K562 (cell line): ENCODE measurements around the gene KLB. TPM values are rescaled to one million over a fixed set of nuclear protein-coding genes. Genes with fewer than 3 reads are reported as not detected.

Experiments used
- HBP1 ChIP-seq: fragments of 450-650 bp; formaldehyde crosslinking; IDR thresholded peaks from 2 replicates; pipeline ENCODE4 v1.4.0; 2022; ENCODE audit warnings: missing genetic modification characterization
- MCM5 ChIP-seq: fragments of 450-650 bp; IDR thresholded peaks from 2 replicates; pipeline ENCODE4 v1.6.1; 2016; ENCODE audit warnings: low read depth
- NFATC3 ChIP-seq: fragments of 450-650 bp; IDR thresholded peaks from 2 replicates; pipeline ENCODE4 v1.6.1; 2017; ENCODE audit warnings: mild to moderate bottlenecking
- PHTF2 ChIP-seq: fragments of 250-450 bp; sonication (Bioruptor Pico); IDR thresholded peaks from 2 replicates; pipeline ENCODE4 v1.5.0; 2021; ENCODE audit warnings: mild to moderate bottlenecking
- SMARCA5 ChIP-seq: fragments of 450-650 bp; IDR thresholded peaks from 2 replicates; pipeline ENCODE4 v1.6.1; 2016
- SRSF7 ChIP-seq: fragments of 200-400 bp; formaldehyde crosslinking; optimal IDR thresholded peaks from 2 replicates; pipeline ENCODE3; 2017; ENCODE audit warnings: mild to moderate bottlenecking, low read depth, low read length
- U2AF2 ChIP-seq: fragments of 200-400 bp; formaldehyde crosslinking; optimal IDR thresholded peaks from 2 replicates; pipeline ENCODE3; 2017; ENCODE audit warnings: low read depth, mild to moderate bottlenecking, low read length
- XRCC5 ChIP-seq: fragments of 200-400 bp; formaldehyde crosslinking; IDR thresholded peaks from 2 replicates; pipeline ENCODE4 v1.6.1; 2017; ENCODE audit warnings: low read depth, mild to moderate bottlenecking, low read length
- ZNF436 ChIP-seq: fragments of 250-450, 450-650 bp; sonication (Bioruptor Pico); formaldehyde crosslinking; IDR thresholded peaks from 2 replicates; pipeline ENCODE4 v1.7.0; 2020; ENCODE audit warnings: mild to moderate bottlenecking
- ZNF639 ChIP-seq, 2 experiments: fragments of 200-800 bp in 1 of 2; sonication (Bioruptor generic) in 1 of 2; sonication (generic) in 1 of 2; formaldehyde crosslinking in 1 of 2; IDR thresholded peaks in 1 of 2; conservative IDR thresholded peaks in 1 of 2; 2 replicates each; pipeline versions ENCODE4 v1.5.0 to v1.6.1; 2016 to 2020; ENCODE audit warnings: missing compliant biosample characterization in 1 of 2, missing genetic modification characterization in 1 of 2, missing genetic modification reagents in 1 of 2
- polyA plus RNA-seq, 8 experiments: library from polyadenylated mRNA; depleted of rRNA in 4 of 8; stranded (reverse) in 5 of 8; unstranded in 3 of 8; fragments of >200 nt; fragmentation: Nextera tagmentation in 2 of 8; fragmentation: Illumina TruSeq in 1 of 8; extraction: Ambion mirVana in 2 of 8; extraction: Trizol in 1 of 8; gene quantifications; 2 replicates each; pipeline versions ENCODE4 v1.2.1 to v1.2.3, GENCODE V29; 2011 to 2014; ENCODE audit warnings: inconsistent platforms in 1 of 8, missing spikeins in 1 of 8
- total RNA-seq, 7 experiments: library from RNA; depleted of rRNA in 6 of 7; stranded (reverse); fragments of >200 nt in 6 of 7; fragmentation: Illumina TruSeq in 2 of 7; extraction: Trizol in 2 of 7; gene quantifications; 2 replicates each; pipeline versions ENCODE4 v1.2.1 to v1.2.3, GENCODE V29; 2011 to 2021; ENCODE audit warnings: low replicate concordance in 1 of 7
- TF ChIP-seq, protein P1 (sequence below), 2 experiments: fragments of 450-650 bp; IDR thresholded peaks; 2 replicates each; pipeline ENCODE4 v1.6.1; 2016; ENCODE audit warnings: mild to moderate bottlenecking in 2 of 2, borderline replicate concordance in 1 of 2, low read depth in 1 of 2, moderate library complexity in 1 of 2
- TF ChIP-seq, protein P2 (sequence below), 2 experiments: fragments of 450-650 bp; IDR thresholded peaks; 2 replicates each; pipeline ENCODE4 v1.6.1; 2018; ENCODE audit warnings: mild to moderate bottlenecking in 2 of 2, low read depth in 1 of 2; ENCODE audit not compliant: partially characterized antibody in 2 of 2

Gene KLB
- total and polyA plus RNA-seq, 9 of the 15 experiments (the other 6 are each of a cell fraction or from before 2014, with no cell fraction given): 0.04 to 0.13 TPM; not detected in 7

GRCh38 chr4:39469429-39470077 lies 62.8 kb downstream of the KLB start (continued):
- TF ChIP-seq, protein P1, sequence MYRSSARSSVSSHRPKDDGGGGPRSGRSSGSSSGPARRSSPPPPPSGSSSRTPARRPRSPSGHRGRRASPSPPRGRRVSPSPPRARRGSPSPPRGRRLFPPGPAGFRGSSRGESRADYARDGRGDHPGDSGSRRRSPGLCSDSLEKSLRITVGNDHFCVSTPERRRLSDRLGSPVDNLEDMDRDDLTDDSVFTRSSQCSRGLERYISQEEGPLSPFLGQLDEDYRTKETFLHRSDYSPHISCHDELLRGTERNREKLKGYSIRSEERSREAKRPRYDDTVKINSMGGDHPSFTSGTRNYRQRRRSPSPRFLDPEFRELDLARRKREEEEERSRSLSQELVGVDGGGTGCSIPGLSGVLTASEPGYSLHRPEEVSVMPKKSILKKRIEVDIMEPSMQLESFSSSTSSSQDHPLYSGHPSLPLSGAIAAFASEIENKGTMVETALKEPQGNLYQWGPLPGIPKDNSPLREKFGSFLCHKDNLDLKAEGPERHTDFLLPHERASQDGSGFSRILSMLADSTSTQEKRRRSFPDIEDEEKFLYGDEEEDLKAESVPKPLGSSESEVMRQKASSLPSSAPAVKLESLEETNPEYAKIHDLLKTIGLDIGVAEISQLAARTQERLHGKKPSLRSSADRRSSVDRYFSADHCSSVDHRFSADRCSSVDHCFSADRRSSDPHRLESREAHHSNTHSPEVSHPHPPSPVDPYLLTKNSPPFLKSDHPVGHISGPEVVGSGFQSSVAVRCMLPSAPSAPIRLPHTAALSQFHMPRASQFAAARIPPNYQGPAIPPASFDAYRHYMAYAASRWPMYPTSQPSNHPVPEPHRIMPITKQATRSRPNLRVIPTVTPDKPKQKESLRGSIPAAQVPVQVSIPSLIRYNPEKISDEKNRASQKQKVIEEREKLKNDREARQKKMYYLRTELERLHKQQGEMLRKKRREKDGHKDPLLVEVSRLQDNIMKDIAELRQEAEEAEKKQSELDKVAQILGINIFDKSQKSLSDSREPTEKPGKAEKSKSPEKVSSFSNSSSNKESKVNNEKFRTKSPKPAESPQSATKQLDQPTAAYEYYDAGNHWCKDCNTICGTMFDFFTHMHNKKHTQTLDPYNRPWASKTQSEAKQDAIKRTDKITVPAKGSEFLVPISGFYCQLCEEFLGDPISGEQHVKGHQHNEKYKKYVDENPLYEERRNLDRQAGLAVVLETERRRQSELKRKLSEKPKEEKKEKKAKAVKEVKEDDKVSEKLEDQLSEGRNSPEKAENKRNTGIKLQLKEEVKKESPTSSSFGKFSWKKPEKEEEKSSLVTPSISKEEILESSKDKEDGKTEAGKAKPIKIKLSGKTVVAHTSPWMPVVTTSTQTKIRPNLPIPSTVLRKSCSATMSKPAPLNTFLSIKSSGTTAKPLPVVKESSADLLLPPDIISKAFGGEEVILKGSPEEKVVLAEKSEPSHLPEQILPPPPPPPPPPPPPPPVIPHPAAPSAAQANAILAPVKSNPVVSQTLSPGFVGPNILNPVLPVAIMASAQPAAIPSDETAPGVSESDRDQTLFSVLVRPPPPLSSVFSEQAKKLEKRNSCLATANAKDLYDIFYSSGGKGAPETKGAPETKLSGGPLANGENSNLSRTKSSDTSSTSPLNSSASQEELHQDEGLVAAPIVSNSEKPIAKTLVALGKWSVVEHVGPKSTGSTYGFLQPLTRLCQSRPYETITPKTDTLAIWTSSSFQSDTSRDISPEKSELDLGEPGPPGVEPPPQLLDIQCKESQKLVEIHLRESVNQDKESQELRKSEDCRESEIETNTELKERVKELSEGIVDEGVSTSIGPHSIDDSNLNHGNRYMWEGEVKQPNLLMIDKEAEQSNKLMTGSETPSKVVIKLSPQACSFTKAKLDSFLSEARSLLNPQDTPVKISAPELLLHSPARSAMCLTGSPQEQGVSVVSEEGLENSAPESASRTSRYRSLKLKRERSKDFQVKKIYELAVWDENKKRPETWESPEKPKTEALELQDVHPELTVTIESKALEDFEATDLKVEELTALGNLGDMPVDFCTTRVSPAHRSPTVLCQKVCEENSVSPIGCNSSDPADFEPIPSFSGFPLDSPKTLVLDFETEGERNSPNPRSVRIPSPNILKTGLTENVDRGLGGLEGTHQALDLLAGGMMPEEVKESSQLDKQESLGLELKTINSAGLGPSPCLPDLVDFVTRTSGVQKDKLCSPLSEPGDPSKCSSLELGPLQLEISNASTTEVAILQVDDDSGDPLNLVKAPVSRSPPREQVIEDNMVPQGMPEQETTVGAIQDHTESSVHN (IDR thresholded peaks at IDR 0.05; ENCODE audit: borderline replicate concordance in 1 of 2, low read depth in 1 of 2): no peak
- TF ChIP-seq ZNF436 (CRISPR knock-in tag) (no peak), ZNF639 (CRISPR knock-in tag; conservative IDR thresholded peaks at IDR 0.05 in 1 of 2, IDR thresholded peaks at IDR 0.05 in 1 of 2) (no peak), SMARCA5 (no peak), PHTF2 (CRISPR knock-in tag) (no peak), XRCC5 (no peak), NFATC3 (no peak), MCM5 (no peak), SRSF7 (no peak), HBP1 (CRISPR knock-in tag) (no peak), U2AF2 (no peak)
- TF ChIP-seq, protein P2, sequence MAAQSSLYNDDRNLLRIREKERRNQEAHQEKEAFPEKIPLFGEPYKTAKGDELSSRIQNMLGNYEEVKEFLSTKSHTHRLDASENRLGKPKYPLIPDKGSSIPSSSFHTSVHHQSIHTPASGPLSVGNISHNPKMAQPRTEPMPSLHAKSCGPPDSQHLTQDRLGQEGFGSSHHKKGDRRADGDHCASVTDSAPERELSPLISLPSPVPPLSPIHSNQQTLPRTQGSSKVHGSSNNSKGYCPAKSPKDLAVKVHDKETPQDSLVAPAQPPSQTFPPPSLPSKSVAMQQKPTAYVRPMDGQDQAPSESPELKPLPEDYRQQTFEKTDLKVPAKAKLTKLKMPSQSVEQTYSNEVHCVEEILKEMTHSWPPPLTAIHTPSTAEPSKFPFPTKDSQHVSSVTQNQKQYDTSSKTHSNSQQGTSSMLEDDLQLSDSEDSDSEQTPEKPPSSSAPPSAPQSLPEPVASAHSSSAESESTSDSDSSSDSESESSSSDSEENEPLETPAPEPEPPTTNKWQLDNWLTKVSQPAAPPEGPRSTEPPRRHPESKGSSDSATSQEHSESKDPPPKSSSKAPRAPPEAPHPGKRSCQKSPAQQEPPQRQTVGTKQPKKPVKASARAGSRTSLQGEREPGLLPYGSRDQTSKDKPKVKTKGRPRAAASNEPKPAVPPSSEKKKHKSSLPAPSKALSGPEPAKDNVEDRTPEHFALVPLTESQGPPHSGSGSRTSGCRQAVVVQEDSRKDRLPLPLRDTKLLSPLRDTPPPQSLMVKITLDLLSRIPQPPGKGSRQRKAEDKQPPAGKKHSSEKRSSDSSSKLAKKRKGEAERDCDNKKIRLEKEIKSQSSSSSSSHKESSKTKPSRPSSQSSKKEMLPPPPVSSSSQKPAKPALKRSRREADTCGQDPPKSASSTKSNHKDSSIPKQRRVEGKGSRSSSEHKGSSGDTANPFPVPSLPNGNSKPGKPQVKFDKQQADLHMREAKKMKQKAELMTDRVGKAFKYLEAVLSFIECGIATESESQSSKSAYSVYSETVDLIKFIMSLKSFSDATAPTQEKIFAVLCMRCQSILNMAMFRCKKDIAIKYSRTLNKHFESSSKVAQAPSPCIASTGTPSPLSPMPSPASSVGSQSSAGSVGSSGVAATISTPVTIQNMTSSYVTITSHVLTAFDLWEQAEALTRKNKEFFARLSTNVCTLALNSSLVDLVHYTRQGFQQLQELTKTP (IDR thresholded peaks at IDR 0.05; ENCODE audit: low read depth in 1 of 2, partially characterized antibody in 2 of 2): no peak
